HG02623 (cell line): ENCODE results near the gene ZFAND3.
A peak's percentile ranks its signal among the peaks of the same experiment; 100 is the strongest.

ENCODE experiments used
- ATAC-seq: cut with Tn5 transposase; IDR thresholded peaks from one replicate; pipeline ENCODE4 v1.9.1; 2021; ENCODE audit warnings: moderate library complexity; ENCODE audit not compliant: unreplicated experiment

The ZFAND3 gene

GRCh38 chr6:37819177-37819801 is at the start of gene ZFAND3:
ZFAND3 (plus strand) TSS chr6:37819727; CDS start chr6:37819946, 219 bp downstream.
- peak; percentile 84 for ATAC-seq

- ATAC-seq: no peak
Measured at GRCh38 chr6:37774028-37774680, 45.4 kb upstream of the ZFAND3 start.

DNA sequence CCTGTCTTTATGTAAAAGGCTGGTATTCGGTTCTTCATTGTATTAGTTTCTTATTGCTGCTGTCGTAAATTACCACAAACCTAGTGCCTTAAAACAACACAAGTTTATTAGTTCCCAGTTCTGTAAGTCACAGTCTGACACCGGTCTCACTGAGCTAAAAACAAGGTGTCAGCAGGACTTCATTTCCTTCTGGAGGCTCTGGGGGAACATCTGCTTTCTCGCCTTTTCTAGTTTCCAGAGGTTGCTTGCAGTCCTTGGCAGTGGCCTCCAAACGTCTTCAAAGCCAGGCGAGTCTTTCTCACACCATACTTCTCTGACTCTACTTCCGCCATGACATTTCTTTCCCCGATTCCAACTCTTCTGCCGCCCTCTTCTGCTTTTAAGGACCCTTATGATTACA is 43.0 kb upstream of the ZFAND3 start:
- no peak for ATAC-seq

GRCh38 chr6:37777272-37777834 is 42.2 kb upstream of the ZFAND3 start:
- no peak for ATAC-seq

GRCh38 chr6:37779111-37779800 is 40.3 kb upstream of the ZFAND3 start:
- no peak for ATAC-seq

- no peak for ATAC-seq
Measured at GRCh38 chr6:37779902-37780628, 39.5 kb upstream of the ZFAND3 start.

DNA sequence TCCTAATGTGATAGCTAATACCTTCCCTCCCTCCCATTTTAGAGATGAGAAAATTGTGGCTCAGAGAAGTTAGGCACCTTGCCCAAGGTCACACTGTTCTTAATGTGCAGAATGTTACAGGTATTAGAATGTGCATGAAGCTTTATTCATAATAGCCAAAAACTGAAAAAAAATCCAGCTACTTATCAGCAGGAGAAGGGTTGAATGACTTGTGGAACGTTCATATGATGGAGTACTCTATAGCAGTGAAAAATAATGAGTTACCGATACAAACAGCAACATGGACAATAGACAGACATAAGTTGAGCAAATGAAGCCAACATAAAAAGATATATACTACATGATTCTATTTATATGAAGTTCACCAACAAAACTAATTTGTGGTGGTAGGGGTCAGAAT is 37.7 kb upstream of the ZFAND3 start:
- no peak for ATAC-seq

DNA sequence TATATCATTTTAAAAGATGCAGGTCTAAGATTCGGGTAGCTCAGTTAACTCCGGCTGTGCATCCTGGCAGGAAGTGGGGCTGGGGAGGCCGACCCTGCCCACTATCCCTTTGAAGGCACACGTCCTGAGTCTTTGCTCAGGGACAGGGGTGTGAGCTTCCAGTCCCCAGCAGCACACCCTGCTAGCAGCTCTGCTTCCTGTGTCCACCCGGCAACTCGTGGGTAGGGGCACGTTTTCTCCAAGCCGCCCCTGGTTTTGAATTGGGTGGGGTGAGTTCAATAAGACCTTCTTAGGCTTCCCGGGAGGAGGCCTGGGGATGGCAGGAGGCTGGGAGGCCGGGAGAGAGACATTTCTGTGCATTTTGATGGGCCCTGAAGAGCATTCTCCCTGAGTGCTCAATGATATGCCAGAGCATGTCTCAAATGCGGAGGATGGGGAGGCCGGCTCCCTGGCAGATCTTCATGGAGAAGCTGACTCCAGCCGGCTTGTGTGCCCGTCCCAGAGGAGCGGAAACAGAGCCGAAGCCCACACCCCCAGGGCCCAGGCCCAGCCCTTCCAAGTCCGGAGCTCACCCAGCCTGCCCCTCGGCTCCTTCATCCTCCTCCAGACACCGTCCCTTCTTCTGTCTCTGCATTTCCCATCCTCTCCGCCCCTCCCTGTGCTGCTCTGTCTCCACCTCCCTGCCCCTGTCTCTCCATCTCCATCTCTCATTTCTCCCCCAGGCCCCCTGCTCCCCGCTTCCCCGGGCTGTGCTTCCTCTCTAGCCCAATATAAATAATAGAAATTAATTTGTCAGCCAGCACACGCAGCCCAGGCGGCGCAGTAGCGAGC is 36.3 kb upstream of the ZFAND3 start:
- no peak for ATAC-seq

DNA sequence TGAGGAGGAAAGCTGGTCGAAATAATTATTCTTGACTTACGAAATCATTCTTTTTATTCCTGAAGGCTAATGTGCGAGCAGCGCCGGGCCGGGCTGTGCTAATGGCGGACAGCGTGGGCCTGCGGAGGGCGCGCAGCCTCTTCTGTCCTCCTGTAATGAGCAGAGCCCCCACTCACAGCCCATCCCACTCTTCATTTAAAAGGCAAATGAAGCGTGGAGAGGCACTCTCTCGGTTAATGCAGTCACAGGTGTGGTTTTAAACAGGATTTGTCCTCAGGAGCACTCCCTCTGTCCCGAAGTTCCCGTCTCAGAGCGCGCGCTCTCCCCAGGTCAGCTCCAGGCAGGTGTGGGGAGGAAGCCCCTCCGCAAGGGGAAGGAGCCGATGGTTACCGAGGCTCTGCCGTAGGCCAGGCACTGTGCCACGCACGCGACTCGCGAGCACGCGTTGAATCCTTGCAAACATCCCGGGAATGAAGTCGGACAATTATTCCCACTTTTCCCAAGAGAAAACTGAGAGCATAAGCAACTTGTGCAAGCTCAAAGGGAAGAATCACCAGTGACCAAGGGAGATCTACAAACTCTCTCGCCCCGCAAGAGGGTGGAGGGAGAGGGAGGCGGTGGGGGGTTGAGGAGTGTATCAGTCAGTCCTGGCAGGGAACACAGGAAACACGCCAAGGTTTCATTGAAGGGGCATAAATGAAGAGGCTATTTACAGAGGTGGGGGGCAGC is 35.5 kb upstream of the ZFAND3 start:
- ATAC-seq: no peak

DNA sequence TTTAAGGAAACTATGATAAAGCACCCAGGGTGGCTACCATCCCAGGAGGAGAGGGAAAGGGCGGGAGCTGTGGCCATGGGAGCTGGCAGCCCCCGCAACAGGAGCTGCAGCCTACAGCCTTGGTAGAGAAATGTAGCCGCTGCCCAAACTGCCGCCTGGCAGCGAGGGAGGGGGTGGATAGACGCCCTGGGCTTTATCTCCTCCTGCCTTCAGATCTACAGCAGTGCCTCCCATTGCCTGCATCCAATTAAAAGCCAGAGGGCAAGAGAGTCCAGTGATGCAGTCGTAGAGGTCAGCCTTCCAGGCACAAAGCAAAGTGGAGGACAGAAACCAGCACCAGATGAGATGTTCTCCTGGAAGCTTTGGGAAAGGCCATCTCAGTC is 35.0 kb upstream of the ZFAND3 start:
- no peak for ATAC-seq

DNA sequence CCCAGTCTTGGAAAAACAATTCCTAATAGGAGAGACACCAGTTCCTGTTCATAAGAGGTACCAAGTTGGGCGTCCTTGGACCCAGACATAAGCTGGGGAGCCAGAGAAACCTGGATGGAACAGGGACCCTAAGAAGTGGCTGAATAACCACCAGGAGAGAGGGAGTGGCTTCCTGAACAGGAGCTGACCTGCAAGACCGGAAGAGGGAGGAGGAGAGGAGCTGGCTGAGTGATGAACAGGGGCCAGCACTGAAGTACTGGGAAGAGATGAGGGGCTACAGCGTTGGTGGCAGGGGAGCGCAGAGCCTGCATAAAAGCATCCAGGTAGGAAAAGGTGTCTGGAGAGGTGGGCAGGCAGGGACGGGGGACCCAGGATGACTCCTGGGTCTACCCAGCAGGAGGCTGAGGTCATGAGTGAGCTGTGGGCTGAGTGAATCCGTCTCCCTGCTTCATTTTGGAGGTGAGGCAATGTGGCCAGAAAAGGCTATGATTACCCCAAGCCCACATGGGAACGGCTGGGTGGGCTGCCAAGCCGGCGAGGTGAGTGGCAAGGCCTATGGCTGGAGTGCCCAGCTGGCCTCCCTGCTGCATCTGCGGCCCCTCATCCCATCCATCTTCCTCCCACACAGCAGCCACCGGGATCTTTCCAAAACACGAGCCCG is 34.4 kb upstream of the ZFAND3 start:
- no peak for ATAC-seq

- ATAC-seq: no peak
Measured at GRCh38 chr6:37785663-37786270, 33.8 kb upstream of the ZFAND3 start.

- no peak for ATAC-seq
Measured at GRCh38 chr6:37787216-37787615, 32.3 kb upstream of the ZFAND3 start.

DNA sequence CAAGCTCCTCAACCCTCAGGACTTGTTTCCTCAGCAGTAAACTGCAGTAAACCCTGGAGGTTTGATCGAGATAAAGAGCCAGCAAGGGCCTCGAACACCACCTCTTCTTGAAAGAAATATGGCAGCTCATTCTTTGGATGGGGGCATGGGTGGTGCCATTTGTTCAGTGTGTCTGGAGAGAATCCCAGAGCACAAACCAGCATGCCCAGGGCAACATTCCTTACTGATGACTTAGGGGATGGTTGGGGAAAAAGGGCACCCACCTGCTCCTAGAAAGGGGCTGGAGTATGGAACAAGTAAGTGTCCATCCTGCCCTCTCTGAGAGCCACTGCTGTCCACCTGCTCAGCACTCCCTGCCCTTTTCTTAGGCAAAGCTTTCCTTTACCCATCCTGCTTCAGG is 31.3 kb upstream of the ZFAND3 start:
- no peak for ATAC-seq

GRCh38 chr6:37791156-37791919 is 28.2 kb upstream of the ZFAND3 start:
- ATAC-seq: peak; percentile 93

GRCh38 chr6:37792457-37793033 is 27.0 kb upstream of the ZFAND3 start:
- ATAC-seq: no peak

DNA sequence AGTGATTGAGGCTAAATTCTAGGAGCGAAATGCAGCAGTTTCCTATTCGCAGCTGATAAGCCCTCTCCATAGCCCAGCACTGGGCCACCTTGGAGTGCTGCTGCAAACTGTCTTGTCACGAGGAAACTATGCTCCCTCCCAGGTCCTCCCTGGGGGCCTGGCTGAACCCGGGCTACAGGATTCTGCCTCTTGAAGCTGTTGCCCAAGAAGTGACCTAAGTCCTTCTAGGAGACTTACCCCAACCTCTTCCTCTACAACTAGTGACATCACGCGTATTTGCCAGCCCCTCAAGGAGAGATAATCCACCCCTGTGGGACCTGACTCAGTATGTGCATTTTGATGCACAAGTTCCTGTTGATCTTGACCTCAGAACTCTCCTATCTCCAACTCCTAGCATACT is 26.5 kb upstream of the ZFAND3 start:
- no peak for ATAC-seq

- ATAC-seq: no peak
Measured at GRCh38 chr6:37794825-37795224, 24.7 kb upstream of the ZFAND3 start.
